CD14-positive monocyte (primary cell): ENCODE data around the gene TEX29. TPM values are rescaled to one million over a fixed set of nuclear protein-coding genes. Genes with fewer than 3 reads are reported as not detected.

Source experiments
- DNase-seq, 3 donors: peaks; one replicate each; pipeline ENCODE4 v3.0.0-alpha.2; 2011 to 2022
- H2AFZ ChIP-seq: 2 replicates; pipeline ENCODE4 v1.6.0; 2012; ENCODE audit warnings: mild to moderate bottlenecking, low read depth, low read length, inconsistent platforms; ENCODE audit not compliant: insufficient read depth, poor library complexity, severe bottlenecking
- H3K27ac ChIP-seq, 2 donors: 1 replicate in 1 of 2; 2 replicates in 1 of 2; pipeline ENCODE4 v1.5.1; 2012 to 2013; ENCODE audit warnings: low read length in 2 of 2, control low read depth in 1 of 2, inconsistent platforms in 1 of 2, low read depth in 1 of 2, mild to moderate bottlenecking in 1 of 2
- H3K27me3 ChIP-seq, 2 donors: one replicate each; pipeline versions ENCODE4 v1.6.0 to v1.6.1; 2011 to 2013; ENCODE audit warnings: low read length in 2 of 2; ENCODE audit not compliant: control insufficient read depth in 2 of 2, insufficient read depth in 2 of 2
- H3K36me3 ChIP-seq, 2 donors: replicated peaks in 1 of 2; 1 replicate in 1 of 2; 2 replicates in 1 of 2; pipeline versions ENCODE4 v1.5.1 to v1.6.1; 2012 to 2013; ENCODE audit warnings: low read length in 2 of 2, control low read depth in 1 of 2, inconsistent platforms in 1 of 2, mild to moderate bottlenecking in 1 of 2; ENCODE audit not compliant: insufficient read depth in 2 of 2, control insufficient read depth in 1 of 2
- H3K4me1 ChIP-seq, 2 donors: 1 replicate in 1 of 2; 2 replicates in 1 of 2; pipeline versions ENCODE4 v1.5.1 to v1.6.1; 2012 to 2013; ENCODE audit warnings: low read length in 2 of 2, control low read depth in 1 of 2, inconsistent platforms in 1 of 2, mild to moderate bottlenecking in 1 of 2, moderate library complexity in 1 of 2; ENCODE audit not compliant: insufficient read depth in 2 of 2, control insufficient read depth in 1 of 2
- H3K4me2 ChIP-seq: replicated peaks from 2 replicates; pipeline ENCODE3; 2012; ENCODE audit warnings: low read length, moderate library complexity, mild to moderate bottlenecking; ENCODE audit not compliant: poor library complexity, severe bottlenecking; ENCODE audit errors: extremely low read depth
- H3K4me3 ChIP-seq, 3 experiments: fragments of 200-600 bp in 1 of 3; sonication (generic) in 1 of 3; replicated peaks in 1 of 3; 1 replicate in 2 of 3; 2 replicates in 1 of 3; pipeline ENCODE4 v1.5.1; 2011 to 2013; ENCODE audit warnings: low read length in 3 of 3, mild to moderate bottlenecking in 3 of 3, control low read depth in 2 of 3, low read depth in 2 of 3, inconsistent platforms in 1 of 3, moderate library complexity in 1 of 3
- H3K79me2 ChIP-seq: 2 replicates; pipeline ENCODE4 v1.6.0; 2012; ENCODE audit warnings: mild to moderate bottlenecking, control low read depth, inconsistent platforms, low read length, moderate library complexity; ENCODE audit not compliant: insufficient read depth
- H3K9ac ChIP-seq: 2 replicates; pipeline ENCODE4 v1.6.0; 2017; ENCODE audit warnings: low read length, mild to moderate bottlenecking; ENCODE audit not compliant: insufficient read depth, poor library complexity, severe bottlenecking
- H3K9me3 ChIP-seq, 2 donors: replicated peaks in 1 of 2; 1 replicate in 1 of 2; 2 replicates in 1 of 2; pipeline versions ENCODE4 v1.5.1 to v1.6.1; 2012 to 2013; ENCODE audit warnings: low read length in 2 of 2, control low read depth in 1 of 2; ENCODE audit not compliant: control insufficient read depth in 1 of 2, insufficient read depth in 1 of 2
- H4K20me1 ChIP-seq: 2 replicates; pipeline ENCODE4 v1.6.0; 2012; ENCODE audit warnings: mild to moderate bottlenecking, low read length, control low read depth, moderate library complexity; ENCODE audit not compliant: insufficient read depth
- H3K27ac Mint-ChIP-seq, 7 donors: one replicate each; pipeline ENCODE4 v1.8.0; 2020; ENCODE audit warnings: mild to moderate bottlenecking in 7 of 7, mixed read lengths in 7 of 7, moderate library complexity in 6 of 7, inconsistent platforms in 2 of 7
- H3K27me3 Mint-ChIP-seq, 3 donors: one replicate each; pipeline ENCODE4 v1.8.0; 2021 to 2022; ENCODE audit warnings: low read depth in 3 of 3, mild to moderate bottlenecking in 3 of 3, mixed read lengths in 3 of 3, moderate library complexity in 3 of 3, inconsistent platforms in 1 of 3
- H3K36me3 Mint-ChIP-seq, 2 donors: one replicate each; pipeline ENCODE4 v1.8.0; 2020; ENCODE audit warnings: mixed read lengths in 2 of 2, inconsistent platforms in 1 of 2, mild to moderate bottlenecking in 1 of 2
- H3K4me1 Mint-ChIP-seq: one replicate; pipeline ENCODE4 v1.8.0; 2020; ENCODE audit warnings: mild to moderate bottlenecking, mixed read lengths
- H3K4me3 Mint-ChIP-seq, 2 donors: one replicate each; pipeline ENCODE4 v1.8.0; 2020; ENCODE audit warnings: mild to moderate bottlenecking in 2 of 2, mixed read lengths in 2 of 2, moderate library complexity in 1 of 2
- H3K9me3 Mint-ChIP-seq, 7 donors: one replicate each; pipeline ENCODE4 v1.8.0; 2020 to 2022; ENCODE audit warnings: mixed read lengths in 7 of 7, mild to moderate bottlenecking in 6 of 7, moderate library complexity in 6 of 7, inconsistent platforms in 2 of 7
- WGBS: methylation state at CpG from one replicate; pipeline ENCODE4 v1.1.5; 2013; ENCODE audit warnings: missing lambda C conversion rate; ENCODE audit not compliant: insufficient coverage; 5-methylcytosine and 5-hydroxymethylcytosine counted together
- intact Hi-C, 2 donors: fragments of 100-400 bp; cut with micrococcal nuclease; formaldehyde crosslinking; loops; one replicate each; pipeline versions ENCODE4 v1.15.0 to v1.15.1; 2023
- polyA plus RNA-seq, 3 donors: library from polyadenylated mRNA; depleted of rRNA in 1 of 3; unstranded in 2 of 3; stranded (reverse) in 1 of 3; fragments of 300-500 nt in 2 of 3; fragments of >200 nt in 1 of 3; fragmentation: Illumina TruSeq in 2 of 3; gene quantifications; 1 replicate in 2 of 3; 2 replicates in 1 of 3; pipeline ENCODE4 v1.2.3, GENCODE V29; 2012 to 2021
- TF ChIP-seq, protein P1 (sequence below): fragments of 200-600 bp; IDR thresholded peaks from one replicate; pipeline ENCODE4 v1.8.0; 2022; ENCODE audit warnings: antibody characterized with exemption, mild to moderate bottlenecking

Gene TEX29
- polyA plus RNA-seq, 3 donors = 0.27 to 0.29 TPM; not detected in 1

DNA sequence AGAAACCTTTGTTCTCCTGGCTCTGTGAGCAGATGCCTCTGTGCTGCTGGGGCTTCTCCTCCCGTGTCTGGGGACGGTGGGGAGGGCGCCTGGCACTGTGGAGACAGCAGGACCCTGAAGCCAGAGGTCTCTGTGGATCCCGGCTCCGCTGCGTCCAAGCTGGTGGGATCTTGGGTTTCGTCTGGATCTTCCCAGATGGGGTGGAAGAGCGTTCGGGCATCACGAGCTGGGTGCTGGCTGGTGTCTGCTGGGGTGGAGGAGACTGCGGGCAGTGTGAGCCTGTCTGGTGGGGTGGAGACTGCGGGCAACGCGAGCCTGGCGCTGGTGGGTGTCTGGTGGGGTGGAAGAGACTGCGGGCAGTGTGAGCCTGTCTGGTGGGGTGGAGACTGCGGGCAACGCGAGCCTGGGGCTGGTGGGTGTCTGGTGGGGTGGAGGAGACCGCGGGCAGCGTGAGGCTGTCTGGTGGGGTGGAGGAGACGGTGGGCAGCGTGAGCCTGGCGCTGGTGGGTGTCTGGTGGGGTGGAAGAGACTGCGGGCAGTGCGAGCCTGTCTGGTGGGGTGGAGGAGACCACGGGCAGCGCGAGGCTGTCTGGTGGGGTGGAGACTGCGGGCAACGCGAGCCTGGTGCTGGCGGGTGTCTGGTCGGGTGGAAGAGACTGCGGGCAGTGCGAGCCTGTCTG, 5.6 kb downstream of the TEX29 start:
- no peak overlapping the region for H3K27ac ChIP-seq
- H3K27me3 Mint-ChIP-seq = peaks cover 0 to 7% (median 5%) of the 10 kb centered on the region in 3 donors
- H3K27me3 ChIP-seq = no peaks in the 10 kb centered on the region
- no peak overlapping the region for H3K4me3 Mint-ChIP-seq
- H3K9me3 ChIP-seq = no peaks in the 10 kb centered on the region
- H3K4me2 ChIP-seq = no peak overlapping the region
- DNase-seq = no peak
- no peaks in the 10 kb centered on the region for H3K79me2 ChIP-seq
- H3K4me1 ChIP-seq = no peaks in the 10 kb centered on the region
- no peak overlapping the region for H3K27ac Mint-ChIP-seq
- peaks cover 0 to 12% (median 3%) of the 10 kb centered on the region in 7 donors for H3K9me3 Mint-ChIP-seq
- H3K4me1 Mint-ChIP-seq = no peaks in the 10 kb centered on the region
- TF ChIP-seq, protein P1, sequence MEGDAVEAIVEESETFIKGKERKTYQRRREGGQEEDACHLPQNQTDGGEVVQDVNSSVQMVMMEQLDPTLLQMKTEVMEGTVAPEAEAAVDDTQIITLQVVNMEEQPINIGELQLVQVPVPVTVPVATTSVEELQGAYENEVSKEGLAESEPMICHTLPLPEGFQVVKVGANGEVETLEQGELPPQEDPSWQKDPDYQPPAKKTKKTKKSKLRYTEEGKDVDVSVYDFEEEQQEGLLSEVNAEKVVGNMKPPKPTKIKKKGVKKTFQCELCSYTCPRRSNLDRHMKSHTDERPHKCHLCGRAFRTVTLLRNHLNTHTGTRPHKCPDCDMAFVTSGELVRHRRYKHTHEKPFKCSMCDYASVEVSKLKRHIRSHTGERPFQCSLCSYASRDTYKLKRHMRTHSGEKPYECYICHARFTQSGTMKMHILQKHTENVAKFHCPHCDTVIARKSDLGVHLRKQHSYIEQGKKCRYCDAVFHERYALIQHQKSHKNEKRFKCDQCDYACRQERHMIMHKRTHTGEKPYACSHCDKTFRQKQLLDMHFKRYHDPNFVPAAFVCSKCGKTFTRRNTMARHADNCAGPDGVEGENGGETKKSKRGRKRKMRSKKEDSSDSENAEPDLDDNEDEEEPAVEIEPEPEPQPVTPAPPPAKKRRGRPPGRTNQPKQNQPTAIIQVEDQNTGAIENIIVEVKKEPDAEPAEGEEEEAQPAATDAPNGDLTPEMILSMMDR = no peak
- WGBS = 89% methylated on average over 36 of the region's 37 CpGs
- intact Hi-C loops = no loop called here
- no peak overlapping the region for H2AFZ ChIP-seq
- no peak overlapping the region for H3K4me3 ChIP-seq
- H4K20me1 ChIP-seq = no peaks in the 10 kb centered on the region
- H3K36me3 Mint-ChIP-seq = no peaks in the 10 kb centered on the region
- H3K9ac ChIP-seq = no peak overlapping the region
- no peaks in the 10 kb centered on the region for H3K36me3 ChIP-seq

DNA sequence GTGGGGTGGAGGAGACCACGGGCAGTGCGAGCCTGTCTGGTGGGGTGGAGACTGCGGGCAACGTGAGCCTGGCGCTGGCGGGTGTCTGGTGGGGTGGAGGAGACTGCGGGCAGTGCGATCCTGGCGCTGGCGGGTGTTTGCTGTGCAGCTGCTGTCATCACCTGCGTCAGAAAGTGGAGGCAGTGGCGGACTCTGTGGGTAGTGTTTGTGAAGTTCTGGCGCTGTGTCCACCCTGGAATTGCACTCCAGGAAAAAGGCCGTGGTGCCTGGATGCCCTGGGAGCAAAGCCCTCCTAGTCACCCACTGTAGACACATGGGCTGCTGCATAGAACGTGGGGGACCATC, 6.2 kb downstream of the TEX29 start:
- Histone ChIP-seq H3K9ac (no peak overlapping the region), H3K79me2 (no peaks in the 10 kb centered on the region), H3K27ac (no peak overlapping the region), H3K4me1 (no peaks in the 10 kb centered on the region), H4K20me1 (no peaks in the 10 kb centered on the region), H2AFZ (no peak overlapping the region), H3K36me3 (no peaks in the 10 kb centered on the region), H3K27me3 (no peaks in the 10 kb centered on the region), H3K4me3 (no peak overlapping the region), H3K9me3 (no peaks in the 10 kb centered on the region), H3K4me2 (no peak overlapping the region)
- Mint-ChIP-seq H3K27me3 (peaks cover 0 to 7% (median 5%) of the 10 kb centered on the region in 3 donors), H3K9me3 (peaks cover 0 to 12% (median 3%) of the 10 kb centered on the region in 7 donors), H3K36me3 (no peaks in the 10 kb centered on the region), H3K27ac (no peak overlapping the region), H3K4me1 (no peaks in the 10 kb centered on the region), H3K4me3 (no peak overlapping the region)
- 85% methylated on average over 15 of the region's 15 CpGs for WGBS
- intact Hi-C loops = no loop called here
- TF ChIP-seq, protein P1 = no peak
- no peak for DNase-seq
